Measurements from ENCODE around the gene SCN11A.

SCN11A gene

GRCh38 chr3:39051649-39052561, at the start of gene SCN11A, which contains the start of gene WDR48:
Gene SCN11A (minus strand): TSS chr3:39051944. CDS start chr3:38950362, 101,582 bp downstream.
Gene WDR48 (plus strand): TSS chr3:39052016. CDS start chr3:39052026, 10 bp downstream.
- Mint-ChIP-seq H3K9me3 (ENCODE audit: low read depth) (no peaks in the 10 kb centered on the region), H3K36me3 (no peaks in the 10 kb centered on the region), H3K4me3 (peak within 1 kb of the TSS; percentile 97), H3K27me3 (no peaks in the 10 kb centered on the region), H3K4me1 (ENCODE audit: low read depth) (peaks cover 65% of the 10 kb centered on the region), H3K27ac (peak within 1 kb of the TSS; percentile 96)

GRCh38 chr3:39101022-39101689, 49.4 kb upstream of the SCN11A start:
- Mint-ChIP-seq H3K4me1 (ENCODE audit: low read depth) (peaks cover 23% of the 10 kb centered on the region), H3K27ac (no peak overlapping the region), H3K36me3 (peaks cover 2% of the 10 kb centered on the region), H3K4me3 (no peak overlapping the region), H3K27me3 (no peaks in the 10 kb centered on the region), H3K9me3 (ENCODE audit: low read depth) (no peaks in the 10 kb centered on the region)

- Mint-ChIP-seq H3K27ac (no peak overlapping the region), H3K27me3 (no peaks in the 10 kb centered on the region), H3K9me3 (ENCODE audit: low read depth) (no peaks in the 10 kb centered on the region), H3K4me1 (ENCODE audit: low read depth) (peaks cover 16% of the 10 kb centered on the region), H3K36me3 (peaks cover 2% of the 10 kb centered on the region), H3K4me3 (no peak overlapping the region)
These were observed 48.7 kb upstream of the SCN11A start for GRCh38 chr3:39100500-39100886.

GRCh38 chr3:39099738-39100499, 48.2 kb upstream of the SCN11A start:
- peaks cover 11% of the 10 kb centered on the region for H3K4me1 Mint-ChIP-seq (ENCODE audit: low read depth)
- no peaks in the 10 kb centered on the region for H3K27me3 Mint-ChIP-seq
- no peak overlapping the region for H3K27ac Mint-ChIP-seq
- H3K4me3 Mint-ChIP-seq, result no peak overlapping the region
- H3K9me3 Mint-ChIP-seq (ENCODE audit: low read depth), result no peaks in the 10 kb centered on the region
- H3K36me3 Mint-ChIP-seq, result peaks cover 2% of the 10 kb centered on the region

- Mint-ChIP-seq H3K27ac (no peak overlapping the region), H3K36me3 (peaks cover 2% of the 10 kb centered on the region), H3K9me3 (ENCODE audit: low read depth) (no peaks in the 10 kb centered on the region), H3K4me3 (no peak overlapping the region), H3K4me1 (ENCODE audit: low read depth) (peaks cover 9% of the 10 kb centered on the region), H3K27me3 (no peaks in the 10 kb centered on the region)
These were observed 47.5 kb upstream of the SCN11A start for GRCh38 chr3:39099242-39099641.

GRCh38 chr3:39098473-39099000, 46.8 kb upstream of the SCN11A start:
- H3K27me3 Mint-ChIP-seq, result no peaks in the 10 kb centered on the region
- H3K36me3 Mint-ChIP-seq, result peaks cover 2% of the 10 kb centered on the region
- no peak overlapping the region for H3K4me3 Mint-ChIP-seq
- H3K4me1 Mint-ChIP-seq (ENCODE audit: low read depth), result peaks cover 9% of the 10 kb centered on the region
- no peaks in the 10 kb centered on the region for H3K9me3 Mint-ChIP-seq (ENCODE audit: low read depth)
- H3K27ac Mint-ChIP-seq, result no peak overlapping the region

GRCh38 chr3:39097716-39098472, 46.1 kb upstream of the SCN11A start:
- H3K4me1 Mint-ChIP-seq (ENCODE audit: low read depth), result peaks cover 5% of the 10 kb centered on the region
- H3K27ac Mint-ChIP-seq, result no peak overlapping the region
- H3K27me3 Mint-ChIP-seq, result no peaks in the 10 kb centered on the region
- H3K9me3 Mint-ChIP-seq (ENCODE audit: low read depth), result no peaks in the 10 kb centered on the region
- peaks cover 2% of the 10 kb centered on the region for H3K36me3 Mint-ChIP-seq
- H3K4me3 Mint-ChIP-seq, result no peak overlapping the region

GRCh38 chr3:39096775-39097174, 45.0 kb upstream of the SCN11A start:
- Mint-ChIP-seq H3K27ac (peak overlapping the region; percentile 47), H3K4me3 (no peak overlapping the region), H3K4me1 (ENCODE audit: low read depth) (peaks cover 5% of the 10 kb centered on the region), H3K9me3 (ENCODE audit: low read depth) (no peaks in the 10 kb centered on the region), H3K36me3 (peaks cover 2% of the 10 kb centered on the region), H3K27me3 (no peaks in the 10 kb centered on the region)

- no peaks in the 10 kb centered on the region for H3K9me3 Mint-ChIP-seq (ENCODE audit: low read depth)
- H3K27me3 Mint-ChIP-seq, result no peaks in the 10 kb centered on the region
- no peak overlapping the region for H3K4me3 Mint-ChIP-seq
- H3K36me3 Mint-ChIP-seq, result peaks cover 2% of the 10 kb centered on the region
- peak overlapping the region; percentile 46 for H3K27ac Mint-ChIP-seq
- no peaks in the 10 kb centered on the region for H3K4me1 Mint-ChIP-seq (ENCODE audit: low read depth)
These were observed 44.0 kb upstream of the SCN11A start for GRCh38 chr3:39095778-39096177.

GRCh38 chr3:39094851-39095677, 43.3 kb upstream of the SCN11A start:
- no peaks in the 10 kb centered on the region for H3K27me3 Mint-ChIP-seq
- H3K36me3 Mint-ChIP-seq, result peaks cover 2% of the 10 kb centered on the region
- peak overlapping the region; percentile 2 for H3K27ac Mint-ChIP-seq
- H3K9me3 Mint-ChIP-seq (ENCODE audit: low read depth), result no peaks in the 10 kb centered on the region
- H3K4me1 Mint-ChIP-seq (ENCODE audit: low read depth), result no peaks in the 10 kb centered on the region
- H3K4me3 Mint-ChIP-seq, result no peak overlapping the region

- Mint-ChIP-seq H3K36me3 (no peaks in the 10 kb centered on the region), H3K9me3 (ENCODE audit: low read depth) (no peaks in the 10 kb centered on the region), H3K4me1 (ENCODE audit: low read depth) (no peaks in the 10 kb centered on the region)
These were observed 39.2 kb upstream of the SCN11A start for GRCh38 chr3:39090922-39091321.

GRCh38 chr3:39088889-39089288, 37.1 kb upstream of the SCN11A start:
- Mint-ChIP-seq H3K4me1 (ENCODE audit: low read depth) (no peaks in the 10 kb centered on the region), H3K36me3 (peaks cover 2% of the 10 kb centered on the region), H3K27me3 (no peaks in the 10 kb centered on the region), H3K27ac (no peak overlapping the region), H3K9me3 (ENCODE audit: low read depth) (no peaks in the 10 kb centered on the region), H3K4me3 (no peak overlapping the region)

More at GRCh38 chr3:39090922-39091321, 39.2 kb upstream of the SCN11A start:
- H3K27ac Mint-ChIP-seq, result no peak overlapping the region
- H3K27me3 Mint-ChIP-seq, result no peaks in the 10 kb centered on the region
- H3K4me3 Mint-ChIP-seq, result no peak overlapping the region

GRCh38 chr3:39088456-39088855, 36.7 kb upstream of the SCN11A start:
- no peak overlapping the region for H3K4me3 Mint-ChIP-seq
- peaks cover 3% of the 10 kb centered on the region for H3K36me3 Mint-ChIP-seq
- H3K9me3 Mint-ChIP-seq (ENCODE audit: low read depth), result no peaks in the 10 kb centered on the region
- no peak overlapping the region for H3K27ac Mint-ChIP-seq
- H3K27me3 Mint-ChIP-seq, result no peaks in the 10 kb centered on the region
- no peaks in the 10 kb centered on the region for H3K4me1 Mint-ChIP-seq (ENCODE audit: low read depth)

Data from activated naive CD8-positive, alpha-beta T cell (primary cell).